Peyer's patch (tissue), 4 donors: ENCODE data around the gene DOCK9. TPM values are rescaled to one million over a fixed set of nuclear protein-coding genes. Genes with fewer than 3 reads are reported as not detected.

Experiments
- DNase-seq, 3 donors: peaks; one replicate each; pipeline ENCODE4 v3.0.0-alpha.2; 2017 to 2019
- H3K27ac ChIP-seq, 4 donors: fragments of 200-600 bp; sonication (generic); one replicate each; pipeline ENCODE4 v1.5.1; 2016 to 2019
- H3K27me3 ChIP-seq, 2 donors: fragments of 200-600 bp; sonication (generic); one replicate each; pipeline ENCODE4 v1.5.1; 2019
- H3K36me3 ChIP-seq, 3 donors: fragments of 200-600 bp; sonication (generic); one replicate each; pipeline ENCODE4 v1.5.1; 2016 to 2019
- H3K4me1 ChIP-seq, 4 donors: fragments of 200-600 bp; sonication (generic); one replicate each; pipeline ENCODE4 v1.5.1; 2016 to 2019
- H3K4me3 ChIP-seq, 4 donors: fragments of 200-600 bp; sonication (generic); 1 replicate in 3 of 4; 2 replicates in 1 of 4; pipeline ENCODE4 v1.5.1; 2016 to 2019; ENCODE audit warnings: mild to moderate bottlenecking in 1 of 4
- H3K9me3 ChIP-seq, 4 donors: fragments of 200-600 bp; sonication (generic); one replicate each; pipeline ENCODE4 v1.5.1; 2016 to 2019; ENCODE audit warnings: mild to moderate bottlenecking in 1 of 4
- POLR2A ChIP-seq, 2 donors: fragments of 450-650 bp; IDR thresholded peaks; one replicate each; pipeline ENCODE4 v1.5.1; 2017; ENCODE audit warnings: antibody characterized with exemption in 2 of 2, mild to moderate bottlenecking in 2 of 2, moderate library complexity in 2 of 2
- total RNA-seq, 4 donors: library from RNA; depleted of rRNA; stranded (reverse); fragments of >200 nt; gene quantifications; one replicate each; pipeline ENCODE4 v1.1.0, GENCODE V29; 2016
- TF ChIP-seq, protein P1 (sequence below), 6 experiments: fragments of 450-650 bp in 4 of 6; fragments of 200-600 bp in 2 of 6; sonication (generic) in 1 of 6; IDR thresholded peaks; one replicate each; pipeline ENCODE4 v1.5.1; 2017 to 2019; ENCODE audit warnings: antibody characterized with exemption in 6 of 6, mild to moderate bottlenecking in 3 of 6, moderate library complexity in 1 of 6

The DOCK9 gene
- total RNA-seq, 4 donors from 2014 or later = 52.5 to 166 (median 54.2) TPM

DNA sequence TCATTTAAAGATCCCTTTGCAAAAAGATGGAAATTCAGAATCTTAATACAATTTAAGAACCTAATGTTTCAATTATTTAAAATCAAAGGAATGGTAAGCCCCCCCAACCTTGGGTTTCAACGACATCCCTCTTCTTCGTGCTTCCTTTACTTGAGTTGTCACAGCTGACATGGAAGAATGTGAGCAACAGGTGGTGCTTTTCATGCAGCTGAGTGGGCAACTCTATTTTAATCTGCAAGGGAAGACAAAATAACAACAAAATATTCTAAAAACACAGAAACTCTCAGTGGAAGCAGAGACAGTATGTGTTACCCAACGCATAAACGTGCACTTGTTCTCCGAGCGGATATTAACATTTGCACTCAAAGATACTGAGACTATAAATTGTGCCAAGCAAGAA is 92.3 kb downstream of the DOCK9 start:
- Histone ChIP-seq H3K36me3 (peaks cover 0 to 69% (median 0%) of the 10 kb centered on the region in 3 donors), H3K27ac (no peak overlapping the region), H3K4me3 (no peak overlapping the region), H3K9me3 (no peaks in the 10 kb centered on the region), H3K27me3 (no peaks in the 10 kb centered on the region), H3K4me1 (no peaks in the 10 kb centered on the region)
- no peak for TF ChIP-seq POLR2A (IDR thresholded peaks at IDR 0.05)
- TF ChIP-seq, protein P1, sequence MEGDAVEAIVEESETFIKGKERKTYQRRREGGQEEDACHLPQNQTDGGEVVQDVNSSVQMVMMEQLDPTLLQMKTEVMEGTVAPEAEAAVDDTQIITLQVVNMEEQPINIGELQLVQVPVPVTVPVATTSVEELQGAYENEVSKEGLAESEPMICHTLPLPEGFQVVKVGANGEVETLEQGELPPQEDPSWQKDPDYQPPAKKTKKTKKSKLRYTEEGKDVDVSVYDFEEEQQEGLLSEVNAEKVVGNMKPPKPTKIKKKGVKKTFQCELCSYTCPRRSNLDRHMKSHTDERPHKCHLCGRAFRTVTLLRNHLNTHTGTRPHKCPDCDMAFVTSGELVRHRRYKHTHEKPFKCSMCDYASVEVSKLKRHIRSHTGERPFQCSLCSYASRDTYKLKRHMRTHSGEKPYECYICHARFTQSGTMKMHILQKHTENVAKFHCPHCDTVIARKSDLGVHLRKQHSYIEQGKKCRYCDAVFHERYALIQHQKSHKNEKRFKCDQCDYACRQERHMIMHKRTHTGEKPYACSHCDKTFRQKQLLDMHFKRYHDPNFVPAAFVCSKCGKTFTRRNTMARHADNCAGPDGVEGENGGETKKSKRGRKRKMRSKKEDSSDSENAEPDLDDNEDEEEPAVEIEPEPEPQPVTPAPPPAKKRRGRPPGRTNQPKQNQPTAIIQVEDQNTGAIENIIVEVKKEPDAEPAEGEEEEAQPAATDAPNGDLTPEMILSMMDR (IDR thresholded peaks at IDR 0.05) = no peak
- no peak for DNase-seq

- Histone ChIP-seq H3K27ac (no peak overlapping the region), H3K4me3 (no peak overlapping the region), H3K4me1 (no peaks in the 10 kb centered on the region), H3K9me3 (no peaks in the 10 kb centered on the region), H3K36me3 (peaks cover 0 to 85% (median 0%) of the 10 kb centered on the region in 3 donors), H3K27me3 (no peaks in the 10 kb centered on the region)
- TF ChIP-seq POLR2A (IDR thresholded peaks at IDR 0.05) = no peak
- TF ChIP-seq, protein P1 (IDR thresholded peaks at IDR 0.05) = no peak
- no peak for DNase-seq
Measured at GRCh38 chr13:98883998-98884397, 93.9 kb downstream of the DOCK9 start.

GRCh38 chr13:98881390-98881789 is 96.5 kb downstream of the DOCK9 start:
- H3K4me3 ChIP-seq = no peak overlapping the region
- H3K27ac ChIP-seq = no peak overlapping the region
- H3K36me3 ChIP-seq = peaks cover 0 to 94% (median 0%) of the 10 kb centered on the region in 3 donors
- H3K4me1 ChIP-seq = no peaks in the 10 kb centered on the region
- no peaks in the 10 kb centered on the region for H3K9me3 ChIP-seq
- TF ChIP-seq, protein P1 (IDR thresholded peaks at IDR 0.05) = no peak
- TF ChIP-seq POLR2A (IDR thresholded peaks at IDR 0.05) = no peak
- no peaks in the 10 kb centered on the region for H3K27me3 ChIP-seq
- DNase-seq = no peak

DNA sequence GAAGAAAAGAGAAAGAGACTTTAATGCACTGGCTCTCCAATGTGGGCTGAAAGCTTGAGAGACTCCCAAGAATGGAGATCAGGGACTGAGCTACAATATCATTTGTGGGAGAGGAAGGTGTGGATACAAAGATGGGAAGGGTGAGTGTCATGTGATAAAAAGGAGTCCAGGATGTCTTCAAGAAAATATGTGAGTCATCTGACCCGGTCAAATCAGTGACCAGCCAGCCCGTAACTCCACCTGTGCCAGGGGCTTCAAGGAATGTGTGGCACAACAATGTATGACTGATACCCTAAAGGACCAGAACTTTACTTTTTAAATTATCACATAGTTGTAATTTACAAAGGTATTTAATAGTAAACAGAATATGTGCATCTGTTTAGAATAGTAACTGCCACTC is 97.2 kb downstream of the DOCK9 start:
- no peaks in the 10 kb centered on the region for H3K27me3 ChIP-seq
- H3K36me3 ChIP-seq = peaks cover 0 to 89% (median 0%) of the 10 kb centered on the region in 3 donors
- no peak for TF ChIP-seq POLR2A (IDR thresholded peaks at IDR 0.05)
- TF ChIP-seq, protein P1 (IDR thresholded peaks at IDR 0.05) = no peak
- no peaks in the 10 kb centered on the region for H3K4me1 ChIP-seq
- H3K27ac ChIP-seq = no peak overlapping the region
- no peaks in the 10 kb centered on the region for H3K9me3 ChIP-seq
- H3K4me3 ChIP-seq = no peak overlapping the region
- no peak for DNase-seq

DNA sequence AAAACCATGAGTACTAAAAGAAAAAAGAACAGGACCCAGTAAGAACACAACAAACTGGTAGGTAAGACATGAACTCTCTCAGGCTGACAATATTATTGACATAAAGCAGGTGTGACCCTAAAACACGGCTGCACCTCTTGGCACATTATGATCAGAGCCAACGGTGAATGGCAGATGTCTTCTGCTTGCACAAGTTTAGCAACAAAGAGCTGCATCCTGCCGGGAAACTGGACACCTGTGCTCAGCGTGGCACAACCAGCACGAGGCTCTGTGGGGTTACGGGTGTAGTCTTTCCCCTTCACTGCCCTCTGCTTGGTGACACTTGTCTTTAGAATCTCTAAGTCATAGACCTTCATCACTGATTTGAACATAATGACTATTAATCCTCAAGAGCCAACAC is 97.9 kb downstream of the DOCK9 start:
- no peaks in the 10 kb centered on the region for H3K4me1 ChIP-seq
- no peak overlapping the region for H3K27ac ChIP-seq
- H3K36me3 ChIP-seq = peaks cover 0 to 85% (median 0%) of the 10 kb centered on the region in 3 donors
- H3K4me3 ChIP-seq = no peak overlapping the region
- no peak for DNase-seq
- H3K9me3 ChIP-seq = no peaks in the 10 kb centered on the region
- H3K27me3 ChIP-seq = no peaks in the 10 kb centered on the region
- TF ChIP-seq, protein P1 (IDR thresholded peaks at IDR 0.05) = no peak
- TF ChIP-seq POLR2A (IDR thresholded peaks at IDR 0.05) = no peak

DNA sequence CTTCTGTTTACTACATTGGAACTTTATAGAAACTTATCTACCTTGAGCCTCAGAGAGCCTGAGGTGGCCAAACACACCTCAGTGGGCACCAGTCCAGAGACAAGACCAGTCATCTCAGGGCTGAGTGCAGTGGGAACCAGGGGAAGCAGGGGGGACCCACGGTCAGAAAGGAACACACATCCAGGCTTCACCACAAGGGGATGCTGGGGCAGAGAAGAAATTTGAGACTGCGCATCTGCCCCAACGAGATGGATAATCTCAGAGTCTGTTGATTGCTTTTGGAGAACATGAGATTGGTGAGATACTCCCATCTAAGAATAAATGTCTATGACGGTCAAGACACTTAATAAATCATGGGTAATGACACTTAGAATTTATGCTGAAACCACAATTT is 98.7 kb downstream of the DOCK9 start:
- no peaks in the 10 kb centered on the region for H3K4me1 ChIP-seq
- no peak for DNase-seq
- no peak overlapping the region for H3K27ac ChIP-seq
- H3K36me3 ChIP-seq = peaks cover 0 to 79% (median 0%) of the 10 kb centered on the region in 3 donors
- H3K27me3 ChIP-seq = no peaks in the 10 kb centered on the region
- H3K9me3 ChIP-seq = no peaks in the 10 kb centered on the region
- TF ChIP-seq, protein P1 (IDR thresholded peaks at IDR 0.05) = no peak
- no peak for TF ChIP-seq POLR2A (IDR thresholded peaks at IDR 0.05)
- no peak overlapping the region for H3K4me3 ChIP-seq
